Smooth muscle cell of the umbilical artery (primary cell): ENCODE measurements around the gene PCYT1A. TPM values are rescaled to one million over a fixed set of nuclear protein-coding genes. Genes with fewer than 3 reads are reported as not detected.

Experiments
- total RNA-seq: library from RNA; depleted of rRNA; stranded (reverse); fragments of >200 nt; gene quantifications from 2 replicates; pipeline ENCODE4 v1.2.3, GENCODE V29; 2014

The PCYT1A gene
- 82.5 and 98.9 TPM in 2 replicates for total RNA-seq

DNA sequence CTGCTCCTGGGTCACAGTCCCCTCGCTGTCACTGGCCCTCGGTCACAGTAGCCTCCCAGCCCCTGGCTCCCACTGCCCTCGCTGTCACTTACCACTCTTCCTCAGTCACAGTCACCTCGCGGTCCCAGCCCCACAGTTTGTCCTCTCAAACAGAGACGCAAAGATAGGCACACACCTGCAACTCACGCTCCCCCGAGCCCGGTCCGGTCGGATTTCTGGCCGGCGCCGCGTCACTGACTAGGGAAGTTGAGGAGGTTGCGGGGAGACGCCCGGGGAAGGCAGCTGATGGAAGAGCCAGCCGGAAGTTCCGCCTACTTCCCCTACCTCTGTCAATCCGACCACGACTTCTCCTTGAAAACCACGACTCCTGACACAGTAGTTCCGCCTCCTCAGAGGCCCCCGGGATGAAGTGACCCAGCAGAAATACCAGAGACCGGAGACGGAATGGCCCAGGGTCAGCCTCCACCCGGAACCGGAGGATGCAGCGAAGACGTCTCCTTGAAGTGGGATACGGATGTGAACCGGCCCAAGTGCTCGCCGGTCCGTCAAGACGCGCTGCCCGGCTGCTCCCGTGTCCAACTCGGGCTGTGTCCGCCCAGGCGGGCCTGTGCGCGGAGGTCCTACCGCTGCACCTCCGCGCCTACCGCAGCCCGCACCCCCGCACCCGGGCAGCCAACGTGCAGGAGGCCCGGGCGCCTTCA, at the start of gene PCYT1A:
TSS of gene PCYT1A (minus strand) at position 287 of the 701 bp plus-strand sequence. CDS start 17,195 bp downstream, outside the sequence.

DNA sequence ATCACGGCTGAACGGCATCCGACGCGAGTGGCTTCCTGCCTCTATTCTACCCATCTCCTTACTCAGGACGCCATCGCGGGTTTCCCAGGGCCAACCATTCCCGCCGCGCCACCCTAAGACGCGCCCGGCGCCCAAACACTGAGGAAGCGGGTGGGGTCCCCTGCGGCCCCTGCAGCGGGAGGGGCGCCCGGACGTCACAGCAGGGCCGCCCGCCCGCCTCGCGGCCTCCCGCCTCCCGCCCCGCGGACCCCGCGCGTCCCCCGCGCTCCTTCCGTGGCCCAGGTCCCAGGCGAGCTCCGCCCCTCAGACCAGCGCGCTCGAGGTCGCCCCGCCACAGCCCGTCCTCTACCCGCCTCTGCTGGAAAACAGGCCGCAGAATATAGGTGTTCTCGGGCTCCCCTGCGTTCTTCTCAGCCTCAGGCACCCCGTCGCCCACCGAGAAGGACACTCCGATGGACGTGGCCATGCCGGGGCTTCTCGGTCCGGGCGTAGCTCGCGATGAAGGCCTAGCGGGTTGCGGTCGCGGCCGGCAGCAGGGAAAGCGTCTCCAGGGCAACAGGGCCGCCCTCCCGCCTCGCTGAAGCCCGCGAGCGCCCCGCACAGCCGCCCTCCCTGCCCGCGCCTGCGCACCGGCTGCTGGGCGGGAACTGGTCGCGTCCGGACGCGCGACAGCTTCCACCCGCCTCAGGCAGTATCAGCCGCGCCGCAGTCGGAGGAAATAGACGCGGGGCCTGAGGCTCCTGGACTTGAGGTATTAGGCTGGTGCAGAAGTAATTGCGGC, 30.4 kb upstream of the PCYT1A start, which contains the start of gene DYNLT2B:
TSS of gene DYNLT2B (minus strand) at position 554 of the 781 bp plus-strand sequence. CDS start at position 466, 88 bp downstream.

DNA sequence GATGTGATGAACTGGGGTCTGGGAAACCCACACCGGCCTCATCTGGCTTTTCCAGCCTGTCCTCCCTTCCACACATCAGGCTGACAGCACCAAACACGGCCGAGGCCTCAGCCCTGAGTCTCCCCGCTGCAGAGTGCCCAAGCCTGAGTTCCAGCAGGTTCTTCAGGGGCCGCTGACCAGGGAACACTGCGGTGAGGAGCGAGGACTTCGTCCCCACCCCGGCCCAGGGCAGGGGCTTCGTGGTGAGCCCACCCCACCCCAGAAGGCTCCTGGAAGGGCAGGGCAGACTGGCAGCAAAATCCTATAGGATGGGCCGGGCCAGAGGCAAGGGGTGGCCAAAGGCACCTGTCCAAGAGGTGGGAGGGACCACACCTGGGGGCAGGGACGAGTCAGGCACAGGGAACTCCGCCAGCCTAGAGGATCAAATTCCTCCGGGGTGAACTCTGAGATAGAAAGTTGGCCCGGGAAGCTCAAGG, 71.4 kb downstream of the PCYT1A start, which contains the start of gene SLC51A:
TSS of gene SLC51A (plus strand) at position 446 of the 476 bp plus-strand sequence. CDS start 179 bp downstream, outside the sequence.

DNA sequence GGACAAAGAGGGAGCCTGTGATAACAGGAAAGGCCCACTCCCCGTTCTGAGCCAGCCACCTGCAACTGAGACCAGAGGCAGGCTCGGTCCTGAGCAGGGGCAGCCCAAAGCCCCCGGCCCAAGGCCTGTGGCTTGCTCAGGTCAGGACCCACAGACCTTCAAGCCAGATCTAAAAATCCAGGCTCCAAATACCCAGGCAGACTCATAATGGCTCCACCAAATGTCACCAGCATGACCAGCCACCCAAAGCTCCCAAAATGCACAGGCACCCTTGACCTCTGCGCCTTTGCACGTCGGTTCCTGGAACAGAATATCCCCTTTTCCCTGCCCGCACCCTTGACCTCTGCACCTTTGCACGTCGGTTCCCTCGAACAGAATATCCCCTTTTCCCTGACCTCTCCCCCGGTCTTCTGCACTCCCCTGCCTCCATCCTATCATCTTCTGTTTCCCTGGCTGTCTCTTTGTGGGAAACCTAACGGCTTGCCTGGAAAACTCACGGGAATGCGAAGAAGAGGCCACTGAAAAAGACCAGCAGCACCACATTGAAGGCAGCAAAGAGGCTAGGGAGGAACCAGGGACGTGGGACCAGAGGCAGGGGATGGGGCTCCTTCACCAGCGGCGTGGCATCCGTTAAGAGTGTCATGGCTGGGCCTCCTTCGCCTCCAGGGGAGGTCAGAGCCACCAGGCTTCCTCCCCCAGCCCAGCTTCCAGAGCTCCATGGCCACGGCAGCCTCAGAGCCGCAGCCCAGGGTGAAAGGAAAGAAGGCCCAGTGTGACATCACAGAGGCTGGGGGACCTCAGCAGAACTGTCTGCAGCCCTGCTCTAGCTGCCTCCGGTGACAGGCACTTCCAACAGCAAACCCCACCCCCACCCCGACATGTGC, 76.6 kb downstream of the PCYT1A start, which contains the start of gene ZDHHC19:
TSS of gene ZDHHC19 (minus strand) at position 728 of the 884 bp plus-strand sequence. CDS start at position 643, 85 bp downstream.

Other genes with a start within 250 kb of the PCYT1A start
- gene TFRC, start 205.6 kb downstream of the PCYT1A start, total RNA-seq, result 446 and 494 TPM in 2 replicates
- not detected in 2 replicates for gene ZDHHC19, start 76.3 kb downstream of the PCYT1A start, total RNA-seq
- gene SLC51A, start 71.2 kb downstream of the PCYT1A start, total RNA-seq, result not detected in 2 replicates
- 5.9 and 7.2 TPM in 2 replicates for gene DYNLT2B, start 30.5 kb upstream of the PCYT1A start, total RNA-seq
- gene TM4SF19, start 50.7 kb upstream of the PCYT1A start, total RNA-seq, result not detected in 2 replicates
- gene UBXN7, start 144.7 kb upstream of the PCYT1A start, total RNA-seq, result 19.0 and 25.1 TPM in 2 replicates
- gene RNF168, start 216.0 kb upstream of the PCYT1A start, total RNA-seq, result 14.3 and 18.8 TPM in 2 replicates
- not detected in 2 replicates for gene SMCO1, start 227.6 kb upstream of the PCYT1A start, total RNA-seq